ENCODE data around the gene MGRN1. TPM values are rescaled to one million over a fixed set of nuclear protein-coding genes. Genes with fewer than 3 reads are reported as not detected.

The MGRN1 gene
- total RNA-seq, 4 donors from 2014 or later, result 37.5 to 59.1 (median 42.7) TPM

DNA sequence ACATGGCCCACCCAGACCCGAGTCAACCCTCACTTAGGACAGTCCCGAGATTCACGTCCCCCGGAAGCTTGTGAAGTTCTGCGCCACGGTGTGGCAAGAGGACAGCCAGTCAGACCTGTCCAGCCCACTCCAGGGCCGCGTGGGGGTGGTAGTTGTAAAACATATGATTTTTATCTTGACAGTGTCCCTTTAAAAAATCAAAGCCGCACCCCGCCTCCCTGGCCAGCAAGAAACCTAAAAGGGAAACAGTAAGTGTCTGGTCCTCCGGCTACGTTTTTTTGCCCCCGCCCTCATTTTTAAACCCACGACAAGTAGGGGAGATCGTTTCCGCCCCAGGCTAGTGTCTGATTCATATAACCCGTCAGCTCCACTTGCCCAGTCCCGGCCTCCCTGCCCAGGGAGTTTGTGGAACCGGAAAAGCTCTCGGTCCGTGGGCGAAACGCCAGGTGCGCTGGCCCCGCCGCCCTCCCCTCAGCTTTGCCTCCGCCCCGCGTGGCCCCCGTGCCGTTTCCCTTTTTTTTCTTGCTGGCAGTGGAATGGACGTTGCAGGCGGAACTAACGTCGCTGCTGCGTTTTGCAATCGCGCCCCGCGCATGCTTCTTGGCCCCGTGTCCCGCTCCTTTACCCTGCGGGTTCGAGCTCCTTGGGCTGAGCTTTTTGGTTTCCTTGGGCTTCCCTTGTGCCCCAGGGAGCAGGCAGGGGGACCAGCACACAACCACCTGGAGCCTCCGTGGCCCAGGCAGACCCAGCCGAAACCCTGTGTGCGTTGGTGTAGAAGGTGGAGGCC lies 55.4 kb downstream of the MGRN1 start:
- no peaks in the 10 kb centered on the region for H3K27me3 ChIP-seq
- H3K27ac ChIP-seq, result peak overlapping the region in 3 of 4 donors; percentile 73 to 81 (median 81)
- peaks cover 0 to 33% (median 4%) of the 10 kb centered on the region in 4 donors for H3K4me1 ChIP-seq
- peak in 1 of 2 donors; percentile 63 for TF ChIP-seq EP300 (IDR thresholded peaks at IDR 0.05)
- TF ChIP-seq POLR2A (IDR thresholded peaks at IDR 0.05), result no peak
- H3K4me3 ChIP-seq, result peak overlapping the region in 2 of 4 donors; percentile 22 to 45
- 73 to 76% methylated on average over 47 of the region's 47 CpGs for WGBS, 2 donors
- peak; percentile 45 to 54 for DNase-seq (ENCODE audit: low spot score in 2 of 2)
- H3K9me3 ChIP-seq, result no peaks in the 10 kb centered on the region
- H3K36me3 ChIP-seq, result peaks cover 0 to 97% (median 6%) of the 10 kb centered on the region in 3 donors

GRCh38 chr16:4680673-4681470 lies 56.2 kb downstream of the MGRN1 start:
- H3K27ac ChIP-seq, result peak overlapping the region in 3 of 4 donors; percentile 73 to 81 (median 81)
- H3K4me1 ChIP-seq, result peaks cover 0 to 33% (median 2%) of the 10 kb centered on the region in 4 donors
- no peak for DNase-seq (ENCODE audit: low spot score in 2 of 2)
- H3K9me3 ChIP-seq, result no peaks in the 10 kb centered on the region
- peaks cover 0 to 98% (median 6%) of the 10 kb centered on the region in 3 donors for H3K36me3 ChIP-seq
- TF ChIP-seq CTCF (IDR thresholded peaks at IDR 0.05), result no peak
- TF ChIP-seq EP300 (IDR thresholded peaks at IDR 0.05), result no peak
- no peak for TF ChIP-seq POLR2A (IDR thresholded peaks at IDR 0.05)
- WGBS, 2 donors, result 82 to 87% methylated on average over 24 to 26 of the region's 26 CpGs
- no peaks in the 10 kb centered on the region for H3K27me3 ChIP-seq
- peak overlapping the region in 1 of 4 donors; percentile 45 for H3K4me3 ChIP-seq

- WGBS, 2 donors, result 92 to 94% methylated on average over 37 to 38 of the region's 39 CpGs
- no peak for TF ChIP-seq POLR2A (IDR thresholded peaks at IDR 0.05)
- no peak for TF ChIP-seq CTCF (IDR thresholded peaks at IDR 0.05)
- no peak for TF ChIP-seq EP300 (IDR thresholded peaks at IDR 0.05)
- Histone ChIP-seq H3K27me3 (no peaks in the 10 kb centered on the region), H3K36me3 (peaks cover 0 to 98% (median 8%) of the 10 kb centered on the region in 3 donors), H3K4me3 (no peak overlapping the region), H3K9me3 (no peaks in the 10 kb centered on the region), H3K4me1 (peaks cover 0 to 32% (median 0%) of the 10 kb centered on the region in 4 donors), H3K27ac (peak overlapping the region in 2 of 4 donors; percentile 81)
- DNase-seq (ENCODE audit: low spot score in 2 of 2), result no peak
These were observed 57.0 kb downstream of the MGRN1 start for GRCh38 chr16:4681471-4682083.

DNA sequence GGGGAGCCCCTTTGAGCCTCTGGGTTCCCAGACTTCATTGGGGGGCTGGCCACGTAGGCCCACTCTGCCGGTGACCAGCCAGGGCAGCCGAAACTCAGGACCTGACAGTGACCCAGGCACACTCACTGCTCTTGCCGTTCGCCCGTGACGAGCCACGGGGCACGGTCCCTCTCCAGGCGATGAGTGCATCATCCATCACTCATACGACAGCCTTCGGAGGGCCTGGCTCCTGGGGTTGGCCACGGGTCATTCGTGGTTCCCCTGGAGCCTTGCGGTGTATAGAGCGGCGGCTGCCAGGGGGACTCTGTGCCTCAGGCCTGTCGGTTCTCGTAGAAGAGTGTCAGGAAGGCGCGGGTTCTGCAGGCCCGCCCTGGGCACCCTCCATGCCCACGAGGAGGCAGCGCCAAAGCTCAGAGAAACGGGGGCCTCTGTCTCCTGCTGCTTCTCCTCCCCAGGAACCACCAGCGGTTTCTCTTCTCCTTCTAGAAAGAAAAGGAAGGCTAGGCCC lies 57.5 kb downstream of the MGRN1 start:
- Histone ChIP-seq H3K36me3 (peaks cover 0 to 98% (median 12%) of the 10 kb centered on the region in 3 donors), H3K27ac (peak overlapping the region in 1 of 4 donors; percentile 34), H3K27me3 (no peaks in the 10 kb centered on the region), H3K9me3 (no peaks in the 10 kb centered on the region), H3K4me1 (peaks cover 0 to 27% (median 0%) of the 10 kb centered on the region in 4 donors), H3K4me3 (no peak overlapping the region)
- 82 to 92% methylated on average over 6 to 23 of the region's 26 CpGs for WGBS, 2 donors
- no peak for TF ChIP-seq POLR2A (IDR thresholded peaks at IDR 0.05)
- no peak for TF ChIP-seq CTCF (IDR thresholded peaks at IDR 0.05)
- TF ChIP-seq EP300 (IDR thresholded peaks at IDR 0.05), result no peak
- DNase-seq (ENCODE audit: low spot score in 2 of 2), result no peak

GRCh38 chr16:4682616-4683254 lies 58.1 kb downstream of the MGRN1 start:
- Histone ChIP-seq H3K4me1 (peaks cover 0 to 25% (median 0%) of the 10 kb centered on the region in 4 donors), H3K36me3 (peaks cover 0 to 98% (median 12%) of the 10 kb centered on the region in 3 donors), H3K4me3 (no peak overlapping the region), H3K9me3 (no peaks in the 10 kb centered on the region), H3K27ac (peak overlapping the region in 1 of 4 donors; percentile 34), H3K27me3 (no peaks in the 10 kb centered on the region)
- WGBS, 2 donors, result 69 to 71% methylated on average over 26 to 35 of the region's 36 CpGs
- DNase-seq (ENCODE audit: low spot score in 2 of 2), result no peak
- peak; percentile 12 to 25 (median 18) for TF ChIP-seq CTCF (IDR thresholded peaks at IDR 0.05)
- no peak for TF ChIP-seq EP300 (IDR thresholded peaks at IDR 0.05)
